NCI-H2081 treated with DMSO at 0.1 percent for 48 hours (cell line): ENCODE results near the gene SFN.
"Not testable (repeated sequence)": the region's sequence is repeated elsewhere in the genome, so short reads cannot be mapped to it uniquely, and the experiment has no call there.

Experiments used
- DNase-seq: peaks from one replicate; lab custom pipeline; 2025; lab: John Stamatoyannopoulos, UW

The SFN gene

DNA sequence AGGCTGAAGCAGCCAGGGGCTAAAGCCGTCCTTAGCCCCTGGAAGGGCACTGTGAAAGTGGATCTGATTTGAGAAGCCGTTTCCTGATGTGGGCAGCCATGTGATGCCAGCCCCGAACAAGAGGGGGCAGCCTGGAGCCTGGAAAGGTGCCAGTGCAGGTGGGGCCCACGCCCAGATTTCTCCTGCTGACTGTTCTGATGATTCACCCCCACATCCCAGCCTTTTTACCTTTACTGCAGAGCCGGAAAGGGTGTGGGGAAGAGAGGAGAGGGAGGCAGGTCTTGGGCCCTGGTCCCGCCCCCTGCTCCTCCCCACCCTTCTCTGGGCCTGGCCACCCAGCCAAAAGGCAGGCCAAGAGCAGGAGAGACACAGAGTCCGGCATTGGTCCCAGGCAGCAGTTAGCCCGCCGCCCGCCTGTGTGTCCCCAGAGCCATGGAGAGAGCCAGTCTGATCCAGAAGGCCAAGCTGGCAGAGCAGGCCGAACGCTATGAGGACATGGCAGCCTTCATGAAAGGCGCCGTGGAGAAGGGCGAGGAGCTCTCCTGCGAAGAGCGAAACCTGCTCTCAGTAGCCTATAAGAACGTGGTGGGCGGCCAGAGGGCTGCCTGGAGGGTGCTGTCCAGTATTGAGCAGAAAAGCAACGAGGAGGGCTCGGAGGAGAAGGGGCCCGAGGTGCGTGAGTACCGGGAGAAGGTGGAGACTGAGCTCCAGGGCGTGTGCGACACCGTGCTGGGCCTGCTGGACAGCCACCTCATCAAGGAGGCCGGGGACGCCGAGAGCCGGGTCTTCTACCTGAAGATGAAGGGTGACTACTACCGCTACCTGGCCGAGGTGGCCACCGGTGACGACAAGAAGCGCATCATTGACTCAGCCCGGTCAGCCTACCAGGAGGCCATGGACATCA, at the start of gene SFN:
TSS of gene SFN (plus strand) at position 369 of the 904 bp plus-strand sequence. CDS start at position 433, 64 bp downstream.
- peak; percentile 57 for DNase-seq

GRCh38 chr1:26814377-26814776, 48.6 kb upstream of the SFN start:
- DNase-seq: no peak

DNA sequence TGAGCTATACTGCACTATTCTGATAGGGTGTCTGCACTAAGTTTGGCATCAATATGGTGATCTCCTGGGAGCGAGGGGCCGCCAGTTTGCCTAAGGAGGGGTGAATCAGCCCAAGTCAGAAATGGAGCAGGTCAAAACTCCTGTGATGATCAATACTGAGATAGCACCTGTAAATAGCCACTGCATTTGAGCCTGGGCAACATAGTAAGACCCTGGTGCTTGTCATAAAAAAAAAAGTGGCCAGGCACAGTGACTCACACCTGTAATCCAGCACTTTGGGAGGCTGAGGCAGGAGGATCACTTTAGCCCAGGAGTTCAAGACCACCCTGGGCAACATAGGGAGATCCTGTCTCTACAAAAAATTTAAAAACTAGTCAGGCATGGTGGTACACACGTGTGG, 48.1 kb upstream of the SFN start:
- no peak for DNase-seq

GRCh38 chr1:26820784-26821269, 42.1 kb upstream of the SFN start:
- DNase-seq: no peak

- DNase-seq: no peak
Measured at GRCh38 chr1:26822737-26823395, 40.1 kb upstream of the SFN start.

DNA sequence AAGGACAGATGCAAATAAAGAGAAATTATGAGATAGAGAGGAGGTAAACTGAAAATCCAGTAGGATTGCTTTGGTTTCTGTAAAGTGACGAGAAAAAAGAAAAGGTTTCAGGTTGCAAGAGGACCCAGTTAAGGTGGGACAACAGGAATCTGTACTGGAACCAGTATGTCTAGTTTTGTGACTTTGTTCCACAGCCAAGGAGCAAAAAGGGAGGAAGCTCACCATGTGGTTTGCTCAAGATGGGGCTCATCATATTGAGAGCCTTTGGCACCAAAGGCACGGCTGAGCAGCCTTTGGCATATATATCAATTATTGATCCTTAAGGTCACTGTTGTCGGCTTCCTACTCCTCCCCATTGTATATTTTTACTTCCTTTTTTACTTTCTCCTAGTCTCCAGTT, 38.2 kb upstream of the SFN start:
- no peak for DNase-seq

DNA sequence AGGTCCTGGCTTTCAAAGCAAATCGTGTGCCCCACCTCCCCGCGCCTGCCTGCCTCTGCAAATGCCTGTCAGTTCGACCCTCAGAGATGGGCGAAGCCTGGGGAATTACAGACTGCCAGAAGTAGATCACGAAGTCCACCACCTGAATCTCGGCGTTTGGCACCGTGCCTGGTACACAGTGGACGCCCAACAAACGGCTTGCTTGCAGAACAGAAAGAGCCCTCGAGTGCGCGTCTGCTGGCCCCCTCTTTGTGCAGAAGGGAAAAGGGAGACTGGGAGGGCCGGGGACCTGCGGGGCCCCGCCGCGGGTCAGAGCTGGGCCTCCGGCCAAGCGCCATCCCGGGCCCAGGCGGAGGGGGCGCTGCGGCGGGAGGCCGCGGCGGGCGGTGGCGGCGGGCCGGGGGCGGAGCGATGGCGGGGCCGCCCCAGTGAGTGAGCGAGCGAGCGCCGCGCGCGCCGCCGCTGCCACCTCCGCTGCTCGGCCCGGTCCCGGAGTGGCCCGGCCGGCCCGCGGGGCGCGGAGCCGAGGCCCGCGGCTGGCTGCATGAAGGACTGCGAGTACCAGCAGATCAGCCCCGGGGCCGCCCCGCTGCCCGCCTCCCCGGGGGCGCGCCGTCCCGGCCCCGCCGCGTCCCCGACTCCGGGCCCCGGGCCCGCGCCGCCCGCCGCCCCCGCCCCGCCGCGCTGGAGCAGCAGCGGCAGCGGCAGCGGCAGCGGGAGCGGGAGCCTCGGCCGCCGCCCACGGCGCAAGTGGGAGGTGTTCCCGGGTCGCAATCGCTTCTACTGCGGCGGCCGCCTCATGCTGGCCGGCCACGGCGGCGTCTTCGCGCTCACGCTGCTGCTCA, 36.5 kb upstream of the SFN start, which contains the start of gene ZDHHC18:
TSS of gene ZDHHC18 (plus strand) at position 428 of the 845 bp plus-strand sequence. CDS start at position 545, 117 bp downstream.
- no peak for DNase-seq

DNA sequence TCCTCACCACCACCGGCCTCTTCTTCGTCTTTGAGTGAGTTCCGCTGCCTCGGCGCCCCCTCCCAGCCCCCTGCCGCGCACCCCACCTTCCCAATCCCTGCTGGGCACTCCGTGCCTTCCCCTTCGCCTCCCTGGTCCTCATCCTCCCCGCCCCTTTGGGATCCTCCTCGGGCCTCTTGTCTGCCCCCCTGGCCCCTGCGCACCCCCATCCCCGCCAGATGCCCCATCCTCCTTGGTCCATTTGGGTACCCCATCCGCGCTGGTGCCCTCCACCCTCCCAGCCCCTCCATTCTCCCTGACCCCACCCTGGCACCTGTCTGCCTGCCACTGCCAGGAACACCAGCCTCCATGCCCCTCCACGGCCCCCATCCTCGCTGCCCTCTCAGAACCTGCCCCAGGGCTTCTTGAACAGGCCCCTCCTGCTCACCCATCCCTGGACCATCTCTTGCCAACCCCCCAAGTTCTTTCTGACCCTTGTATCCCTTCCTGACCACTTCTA, 35.8 kb upstream of the SFN start:
- no peak for DNase-seq

DNA sequence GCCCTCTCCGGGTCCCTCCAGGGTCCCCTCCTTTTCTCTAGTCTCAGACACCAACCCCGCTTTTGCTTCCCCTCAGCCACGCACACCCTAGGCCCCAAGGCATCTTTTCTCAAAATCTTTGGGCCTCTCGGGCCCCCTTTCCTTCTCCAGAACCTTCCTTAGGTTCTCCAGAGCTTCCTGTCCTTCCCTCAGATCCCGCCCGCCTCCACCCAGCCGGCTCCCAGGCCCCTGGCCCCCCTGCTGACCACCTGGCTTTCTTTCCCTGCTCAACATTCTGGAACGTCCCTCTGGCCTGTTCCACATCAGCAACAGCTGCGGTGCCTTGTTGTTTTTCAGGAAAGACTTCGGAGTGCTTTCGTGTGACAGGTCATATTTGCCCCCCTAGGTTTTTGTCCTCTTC, 35.3 kb upstream of the SFN start:
- DNase-seq: no peak

- DNase-seq: no peak
Measured at GRCh38 chr1:26828411-26828991, 34.4 kb upstream of the SFN start.

GRCh38 chr1:26829184-26829911, 33.6 kb upstream of the SFN start:
- no peak for DNase-seq

DNA sequence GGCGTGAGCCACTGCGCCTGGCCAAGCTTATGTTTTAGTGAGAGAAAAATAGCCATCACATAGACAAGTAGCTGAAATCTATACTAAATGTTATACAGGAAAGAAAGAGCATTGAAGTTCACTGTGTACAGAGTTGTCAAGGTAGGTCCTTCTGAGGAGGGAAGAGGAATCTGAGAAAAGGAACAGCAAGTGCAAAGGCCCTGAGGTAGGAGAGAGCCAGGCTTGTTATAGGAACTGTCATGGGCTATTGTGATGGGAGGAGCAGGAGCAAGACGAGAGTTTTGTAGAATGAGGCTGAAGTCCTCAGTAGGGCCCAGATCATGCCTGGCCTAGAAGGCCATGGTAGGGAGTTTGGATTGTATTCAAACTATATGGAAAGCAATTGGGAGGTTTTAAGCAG, 31.9 kb upstream of the SFN start:
- DNase-seq: no peak

- DNase-seq: no peak
Measured at GRCh38 chr1:26831546-26832248, 31.3 kb upstream of the SFN start.

DNA sequence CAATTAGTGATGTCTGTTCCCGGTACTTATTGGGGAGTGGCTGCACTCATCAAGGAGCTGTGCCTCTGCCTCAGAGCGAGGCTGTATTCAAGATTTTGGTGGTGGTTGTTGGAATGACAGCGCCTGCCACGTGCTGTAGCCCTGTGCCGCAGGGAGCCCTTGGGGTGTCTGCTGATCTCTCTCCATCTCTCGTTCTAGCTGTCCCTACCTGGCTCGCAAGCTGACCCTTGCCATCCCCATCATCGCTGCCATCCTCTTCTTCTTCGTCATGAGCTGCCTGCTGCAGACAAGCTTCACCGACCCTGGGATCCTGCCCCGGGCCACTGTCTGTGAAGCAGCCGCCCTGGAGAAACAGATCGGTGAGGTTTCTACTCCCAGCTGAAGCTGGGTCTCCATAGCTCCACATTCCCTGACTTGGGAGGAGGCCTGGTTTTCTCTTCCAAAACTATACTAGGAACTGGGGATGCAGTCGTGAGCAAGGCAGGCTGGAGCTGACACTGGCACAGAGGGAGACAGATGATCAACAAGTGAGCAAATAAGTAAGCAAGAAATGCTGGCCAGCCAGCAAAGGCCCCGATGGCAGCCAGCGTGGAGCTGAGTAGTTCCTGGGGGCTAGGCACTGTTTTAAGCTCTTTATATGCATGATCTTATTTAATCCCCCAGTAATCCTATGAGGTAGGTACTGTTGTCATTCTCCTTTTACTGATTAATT, 30.5 kb upstream of the SFN start:
- no peak for DNase-seq

GRCh38 chr1:26833432-26834405, 29.2 kb upstream of the SFN start:
- DNase-seq: no peak

DNA sequence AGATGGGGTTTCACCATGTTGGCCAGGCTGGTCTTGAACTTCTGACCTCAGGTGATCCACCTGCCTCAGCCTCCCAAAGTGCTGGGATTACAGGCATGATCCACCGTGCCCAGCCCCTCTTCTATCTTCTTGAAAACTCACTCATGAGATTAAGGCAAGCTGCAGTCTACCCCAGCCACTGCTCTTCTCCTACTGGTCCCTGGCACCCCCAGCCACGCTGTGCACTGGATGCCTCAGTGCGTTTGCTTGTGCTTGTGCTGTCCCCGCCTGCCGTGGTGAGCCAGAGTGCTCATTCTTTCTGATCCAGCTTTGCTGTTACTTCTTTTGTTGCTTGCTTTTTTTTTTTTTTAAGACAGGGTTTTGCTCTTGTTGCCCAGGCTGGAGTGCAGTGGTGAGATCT, 25.3 kb upstream of the SFN start:
- DNase-seq: not testable (repeated sequence)

DNA sequence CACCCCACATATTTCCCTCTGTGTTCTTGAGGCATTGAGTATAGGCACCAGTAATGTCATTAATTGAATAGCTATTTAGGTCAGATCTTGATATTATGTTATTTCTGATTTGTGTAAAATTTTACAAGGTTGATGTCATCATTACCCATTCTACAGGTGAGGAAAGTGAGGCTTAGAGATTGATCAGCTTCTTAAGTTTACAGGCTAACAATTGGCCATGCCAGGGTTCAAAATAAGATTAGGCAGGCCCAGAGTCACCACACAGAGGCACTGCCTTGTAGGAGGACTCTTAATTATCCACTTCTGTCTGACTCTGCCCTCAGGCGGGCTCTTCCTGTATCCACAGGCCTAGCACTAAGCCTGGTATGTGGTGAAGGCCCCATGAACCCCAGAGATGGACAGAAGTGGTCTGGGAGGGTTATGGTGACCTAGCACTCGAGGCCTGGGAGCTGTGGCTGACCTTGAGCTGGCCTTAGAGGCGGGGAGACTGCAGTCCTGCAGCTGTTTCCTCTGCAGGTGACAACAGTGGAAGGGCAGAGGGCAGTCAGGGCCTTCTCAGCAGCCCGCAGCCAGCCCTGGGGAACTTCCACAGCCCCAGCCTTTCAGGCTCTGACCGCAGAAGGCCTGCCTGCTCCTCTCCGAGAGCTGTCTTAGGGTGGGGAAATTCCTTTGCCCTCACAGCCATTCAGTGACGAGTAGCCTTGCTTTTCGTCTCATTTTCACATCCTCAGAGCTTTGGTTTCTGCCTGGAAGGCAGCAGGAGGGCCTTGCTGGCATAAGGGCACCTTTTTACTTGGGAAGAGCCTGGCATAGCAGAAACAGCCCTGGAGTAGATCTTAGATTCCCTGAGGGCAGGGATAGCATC, 24.2 kb upstream of the SFN start:
- no peak for DNase-seq
